ENCODE measurements around the gene PABPC1L2B. TPM values are rescaled to one million over a fixed set of nuclear protein-coding genes. Genes with fewer than 3 reads are reported as not detected.
"Not testable (repeated sequence)": the region's sequence is repeated elsewhere in the genome, so short reads cannot be mapped to it uniquely, and the experiment has no call there.

The PABPC1L2B gene
- polyA plus RNA-seq (ENCODE audit: insufficient read length in 4 of 4) = under 1 TPM in 1 of 4 donors, not detected in 3; 0.13 TPM

DNA sequence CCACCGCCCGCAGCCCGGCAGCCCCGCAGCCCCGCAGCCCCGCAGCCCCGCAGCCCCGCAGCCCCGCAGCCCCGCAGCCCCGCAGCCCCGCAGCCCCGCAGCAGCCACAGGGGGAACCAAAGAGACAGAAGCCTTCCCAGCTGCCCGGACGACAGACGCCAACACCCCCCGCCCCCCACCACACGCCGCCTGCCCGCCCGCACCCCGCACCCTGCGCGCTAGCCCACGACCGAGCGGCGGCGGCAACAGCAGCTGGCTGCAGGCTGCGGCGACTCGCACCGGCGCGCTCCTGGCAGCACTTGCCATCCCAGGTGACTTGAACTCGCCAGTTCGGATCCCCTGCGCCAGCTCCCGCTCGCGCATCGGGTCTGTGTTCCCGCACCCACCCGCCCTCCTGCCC, at the start of gene PABPC1L2B:
Gene PABPC1L2B (plus strand): TSS at position 207 of the 400 bp plus-strand sequence. CDS start 704 bp downstream, outside the sequence.
- DNase-seq (ENCODE audit: low read depth in 4 of 4, low spot score in 2 of 4) = not testable (repeated sequence)

GRCh38 chrX:72959971-72960370, 42.8 kb upstream of the PABPC1L2B start:
- not testable (repeated sequence) for DNase-seq (ENCODE audit: low read depth in 4 of 4, low spot score in 2 of 4)

- DNase-seq (ENCODE audit: low read depth in 4 of 4, low spot score in 2 of 4) = not testable (repeated sequence)
These were observed 30.9 kb upstream of the PABPC1L2B start for GRCh38 chrX:72971859-72972258.

DNA sequence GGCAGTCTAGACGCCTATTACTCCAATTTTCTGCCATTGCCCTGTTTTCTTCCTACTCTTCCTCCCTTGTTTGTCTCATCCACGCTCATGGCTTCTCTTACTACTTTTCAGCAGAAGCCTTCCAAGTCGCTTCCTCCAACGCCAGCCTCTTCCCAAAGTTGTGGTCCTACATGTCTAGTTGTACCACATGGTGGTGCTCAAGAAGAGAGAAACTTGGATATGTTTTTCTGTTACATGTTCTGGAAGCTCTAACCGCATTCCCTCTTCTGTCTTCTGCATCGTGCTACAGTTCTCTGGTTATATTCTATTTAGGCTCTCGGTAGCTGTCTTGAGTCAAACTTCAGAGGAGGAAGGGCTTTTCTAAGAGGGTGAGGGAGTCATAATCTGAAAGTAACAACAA, 27.9 kb upstream of the PABPC1L2B start:
- DNase-seq (ENCODE audit: low read depth in 4 of 4, low spot score in 2 of 4) = not testable (repeated sequence)

DNA sequence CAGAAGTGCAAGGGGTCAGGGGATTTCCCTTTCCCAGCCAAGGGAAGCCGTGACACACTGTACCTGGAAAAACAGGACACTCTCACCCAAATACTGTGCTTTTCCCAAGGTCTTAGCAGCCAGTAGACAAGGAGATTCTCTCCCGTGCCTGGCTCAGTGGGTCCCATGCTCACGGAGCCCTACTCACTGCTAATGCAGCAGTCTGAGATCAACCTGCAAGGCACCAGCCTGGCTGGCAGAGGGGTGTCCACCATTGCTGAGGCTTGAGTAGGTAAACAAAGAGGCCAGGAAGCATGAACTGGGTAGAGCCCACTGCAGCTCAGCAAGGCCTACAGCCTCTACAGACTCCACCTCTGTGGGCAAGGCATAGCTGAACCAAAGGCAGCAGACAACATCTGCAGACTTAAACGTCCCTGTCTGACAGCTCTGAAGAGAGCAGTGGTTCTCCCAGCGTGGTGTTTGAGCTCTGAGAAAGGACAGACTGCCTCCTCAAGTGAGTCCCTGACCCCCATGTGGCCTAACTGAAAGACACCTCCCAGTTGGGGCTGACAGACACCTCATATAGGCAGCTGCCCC, 21.8 kb upstream of the PABPC1L2B start:
- DNase-seq (ENCODE audit: low read depth in 4 of 4, low spot score in 2 of 4) = not testable (repeated sequence)

DNA sequence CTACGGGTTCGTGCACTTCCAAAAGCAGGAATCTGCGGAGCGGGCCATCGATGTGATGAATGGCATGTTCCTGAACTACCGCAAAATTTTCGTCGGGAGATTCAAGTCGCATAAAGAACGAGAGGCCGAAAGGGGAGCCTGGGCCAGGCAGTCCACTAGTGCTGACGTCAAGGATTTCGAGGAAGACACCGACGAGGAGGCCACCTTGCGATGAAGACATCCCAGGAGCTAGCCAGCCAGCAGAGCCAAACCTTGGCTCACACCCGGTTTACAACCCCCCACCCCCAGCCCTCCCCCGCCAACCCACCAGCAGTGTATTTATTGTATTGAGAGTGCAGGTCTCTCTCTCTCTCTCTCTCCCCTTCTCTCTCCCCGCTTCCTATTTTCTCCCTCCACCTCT, 1.3 kb downstream of the PABPC1L2B start:
- not testable (repeated sequence) for DNase-seq (ENCODE audit: low read depth in 4 of 4, low spot score in 2 of 4)

GRCh38 chrX:73021361-73022092, 18.8 kb downstream of the PABPC1L2B start:
- DNase-seq (ENCODE audit: low read depth in 4 of 4, low spot score in 2 of 4) = no peak

- not testable (repeated sequence) for DNase-seq (ENCODE audit: low read depth in 4 of 4, low spot score in 2 of 4)
These were observed 19.3 kb downstream of the PABPC1L2B start for GRCh38 chrX:73022093-73022445.

DNA sequence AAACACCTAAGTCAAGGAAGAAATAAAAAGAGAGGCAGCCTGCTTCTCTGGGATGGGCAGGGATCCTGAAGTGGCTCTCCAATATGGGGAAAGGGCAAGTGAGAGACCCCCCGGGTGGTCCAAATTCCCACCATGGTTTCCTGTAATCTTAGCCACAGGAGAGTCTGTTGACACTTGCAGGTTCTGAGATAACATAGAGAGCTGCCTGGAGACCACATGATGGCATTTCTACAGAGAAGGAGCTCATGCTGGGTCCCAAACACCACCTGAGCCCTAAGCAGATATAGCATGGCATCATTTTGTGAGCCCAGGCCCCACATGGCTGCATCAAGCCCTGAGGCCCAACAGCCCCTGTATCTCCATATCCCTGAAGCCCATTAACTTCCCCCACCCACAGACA, 26.1 kb downstream of the PABPC1L2B start:
- no peak for DNase-seq (ENCODE audit: low read depth in 4 of 4, low spot score in 2 of 4)

Other genes starting within 250 kb of the PABPC1L2B start
- gene DMRTC1B, start 226.0 kb upstream of the PABPC1L2B start, polyA plus RNA-seq (ENCODE audit: insufficient read length in 4 of 4) = 1 to 10 TPM; 3.3 to 5.3 (median 3.7) TPM
- under 1 TPM in 1 of 4 donors, not detected in 3; 0.56 TPM for gene FAM236B, start 220.3 kb upstream of the PABPC1L2B start, polyA plus RNA-seq (ENCODE audit: insufficient read length in 4 of 4)
- gene FAM236D, start 194.7 kb upstream of the PABPC1L2B start, polyA plus RNA-seq (ENCODE audit: insufficient read length in 4 of 4) = not detected
- not detected for gene FAM236C, start 90.3 kb upstream of the PABPC1L2B start, polyA plus RNA-seq (ENCODE audit: insufficient read length in 4 of 4)
- gene FAM236A, start 64.7 kb upstream of the PABPC1L2B start, polyA plus RNA-seq (ENCODE audit: insufficient read length in 4 of 4) = under 1 TPM in 1 of 4 donors, not detected in 3; 0.47 TPM
- gene DMRTC1, start 59.1 kb upstream of the PABPC1L2B start, polyA plus RNA-seq (ENCODE audit: insufficient read length in 4 of 4) = under 1 TPM; 0.30 to 0.96 (median 0.52) TPM
- not detected for gene PABPC1L2A, start 76.6 kb downstream of the PABPC1L2B start, polyA plus RNA-seq (ENCODE audit: insufficient read length in 4 of 4)
- 1 to 10 TPM; 1.8 to 4.0 (median 2.5) TPM for gene NAP1L2, start 211.9 kb downstream of the PABPC1L2B start, polyA plus RNA-seq (ENCODE audit: insufficient read length in 4 of 4)